ENCODE data around the gene RTN4RL1.

GRCh38 chr17:2074919-2075318, 49.8 kb upstream of the RTN4RL1 start:
- TF ChIP-seq, protein P1, sequence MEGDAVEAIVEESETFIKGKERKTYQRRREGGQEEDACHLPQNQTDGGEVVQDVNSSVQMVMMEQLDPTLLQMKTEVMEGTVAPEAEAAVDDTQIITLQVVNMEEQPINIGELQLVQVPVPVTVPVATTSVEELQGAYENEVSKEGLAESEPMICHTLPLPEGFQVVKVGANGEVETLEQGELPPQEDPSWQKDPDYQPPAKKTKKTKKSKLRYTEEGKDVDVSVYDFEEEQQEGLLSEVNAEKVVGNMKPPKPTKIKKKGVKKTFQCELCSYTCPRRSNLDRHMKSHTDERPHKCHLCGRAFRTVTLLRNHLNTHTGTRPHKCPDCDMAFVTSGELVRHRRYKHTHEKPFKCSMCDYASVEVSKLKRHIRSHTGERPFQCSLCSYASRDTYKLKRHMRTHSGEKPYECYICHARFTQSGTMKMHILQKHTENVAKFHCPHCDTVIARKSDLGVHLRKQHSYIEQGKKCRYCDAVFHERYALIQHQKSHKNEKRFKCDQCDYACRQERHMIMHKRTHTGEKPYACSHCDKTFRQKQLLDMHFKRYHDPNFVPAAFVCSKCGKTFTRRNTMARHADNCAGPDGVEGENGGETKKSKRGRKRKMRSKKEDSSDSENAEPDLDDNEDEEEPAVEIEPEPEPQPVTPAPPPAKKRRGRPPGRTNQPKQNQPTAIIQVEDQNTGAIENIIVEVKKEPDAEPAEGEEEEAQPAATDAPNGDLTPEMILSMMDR (CRISPR knock-in tag; IDR thresholded peaks at IDR 0.05) = no peak
- TF ChIP-seq HOXA5 (CRISPR knock-in tag; IDR thresholded peaks at IDR 0.05) (no peak), PAWR (CRISPR knock-in tag; IDR thresholded peaks at IDR 0.05; ENCODE audit: borderline replicate concordance) (no peak), NONO (IDR thresholded peaks at IDR 0.05) (no peak), NONO (CRISPR knock-in tag; conservative IDR thresholded peaks at IDR 0.05) (no peak), EP300 (IDR thresholded peaks at IDR 0.05; ENCODE audit: low read depth in 2 of 2, low read length in 2 of 2) (no peak), EP300 (CRISPR knock-in tag; IDR thresholded peaks at IDR 0.05; ENCODE audit: borderline replicate concordance) (no peak), DPF2 (CRISPR knock-in tag; IDR thresholded peaks at IDR 0.05; ENCODE audit: borderline replicate concordance, low read depth) (no peak), SKIL (CRISPR knock-in tag; IDR thresholded peaks at IDR 0.05; ENCODE audit: borderline replicate concordance) (no peak)

Measured in HepG2 (cell line).